Suprapubic skin (tissue), 3 donors: ENCODE data around the gene GAS2L2.

ENCODE experiments used
- CTCF ChIP-seq, 2 donors: fragments of 200-600 bp in 1 of 2; fragments of 450-650 bp in 1 of 2; sonication (generic) in 1 of 2; IDR thresholded peaks; one replicate each; pipeline ENCODE4 v1.5.1; 2016 to 2019; ENCODE audit warnings: antibody characterized with exemption in 2 of 2, mild to moderate bottlenecking in 1 of 2, moderate library complexity in 1 of 2
- POLR2A ChIP-seq, 2 donors: fragments of 450-650 bp; IDR thresholded peaks; one replicate each; pipeline ENCODE4 v1.6.1; 2017; ENCODE audit warnings: antibody characterized with exemption in 2 of 2, mild to moderate bottlenecking in 2 of 2, moderate library complexity in 2 of 2

DNA sequence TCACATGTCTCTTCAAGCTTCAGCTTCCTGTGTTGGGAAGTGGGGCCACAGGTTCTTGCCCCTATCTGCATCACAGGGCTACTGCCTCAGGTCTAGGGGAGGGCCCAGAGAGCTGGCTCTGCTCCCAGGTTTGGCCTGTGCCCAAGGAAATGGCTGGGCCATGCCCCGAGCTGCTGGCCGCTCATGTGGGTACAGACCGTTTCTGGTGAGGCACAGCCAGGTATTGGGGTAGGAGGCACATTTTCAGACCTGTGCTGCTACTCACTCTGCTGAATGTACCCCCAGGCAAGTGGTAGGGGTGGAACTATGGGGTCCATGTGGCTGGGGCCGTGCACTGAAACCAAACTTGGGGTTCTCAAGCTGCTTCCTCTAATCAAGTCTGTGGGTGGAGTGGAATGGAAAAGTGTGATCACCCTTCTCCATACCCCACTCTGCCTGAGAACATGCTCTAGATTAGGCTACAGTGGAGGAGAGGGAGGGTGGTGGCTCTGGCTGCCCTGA lies 4.6 kb downstream of the GAS2L2 start:
- TF ChIP-seq CTCF (IDR thresholded peaks at IDR 0.05): no peak
- TF ChIP-seq POLR2A (IDR thresholded peaks at IDR 0.05): no peak
